ENCODE results near the gene TFF1.

Gene TFF1

DNA sequence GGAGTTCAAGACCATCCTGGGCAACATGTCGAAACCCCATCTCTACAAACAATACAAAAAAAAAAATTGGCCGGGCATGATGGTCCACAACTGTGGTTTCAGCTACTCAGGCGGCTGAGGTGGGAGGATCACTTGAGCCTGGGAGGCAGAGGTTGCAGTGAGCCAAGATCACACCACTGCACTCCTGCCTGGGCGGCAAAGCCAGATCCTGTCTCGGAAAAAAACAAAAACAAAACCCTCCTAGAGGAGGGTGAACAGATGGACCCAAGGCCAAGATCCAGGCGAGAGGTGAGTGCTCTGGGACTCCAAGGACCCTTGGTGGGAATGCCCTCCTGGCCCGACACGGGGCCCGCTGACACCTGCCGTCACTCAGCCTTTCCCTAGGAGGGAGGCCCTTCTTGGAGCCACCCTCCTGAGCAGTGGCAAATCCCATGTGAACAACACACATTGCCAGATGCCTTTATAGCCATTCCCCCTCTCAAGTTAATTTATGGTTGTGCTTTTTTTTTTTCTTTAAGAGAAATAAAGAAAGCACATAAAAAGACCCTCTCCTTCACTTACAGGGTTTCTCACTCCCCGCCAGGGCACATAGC, 15.9 kb downstream of the TFF1 start:
- H3K4me3 ChIP-seq (ENCODE audit: low read length) = no peak overlapping the region
- DNase-seq (ENCODE audit: low read depth, low spot score) = no peak

DNA sequence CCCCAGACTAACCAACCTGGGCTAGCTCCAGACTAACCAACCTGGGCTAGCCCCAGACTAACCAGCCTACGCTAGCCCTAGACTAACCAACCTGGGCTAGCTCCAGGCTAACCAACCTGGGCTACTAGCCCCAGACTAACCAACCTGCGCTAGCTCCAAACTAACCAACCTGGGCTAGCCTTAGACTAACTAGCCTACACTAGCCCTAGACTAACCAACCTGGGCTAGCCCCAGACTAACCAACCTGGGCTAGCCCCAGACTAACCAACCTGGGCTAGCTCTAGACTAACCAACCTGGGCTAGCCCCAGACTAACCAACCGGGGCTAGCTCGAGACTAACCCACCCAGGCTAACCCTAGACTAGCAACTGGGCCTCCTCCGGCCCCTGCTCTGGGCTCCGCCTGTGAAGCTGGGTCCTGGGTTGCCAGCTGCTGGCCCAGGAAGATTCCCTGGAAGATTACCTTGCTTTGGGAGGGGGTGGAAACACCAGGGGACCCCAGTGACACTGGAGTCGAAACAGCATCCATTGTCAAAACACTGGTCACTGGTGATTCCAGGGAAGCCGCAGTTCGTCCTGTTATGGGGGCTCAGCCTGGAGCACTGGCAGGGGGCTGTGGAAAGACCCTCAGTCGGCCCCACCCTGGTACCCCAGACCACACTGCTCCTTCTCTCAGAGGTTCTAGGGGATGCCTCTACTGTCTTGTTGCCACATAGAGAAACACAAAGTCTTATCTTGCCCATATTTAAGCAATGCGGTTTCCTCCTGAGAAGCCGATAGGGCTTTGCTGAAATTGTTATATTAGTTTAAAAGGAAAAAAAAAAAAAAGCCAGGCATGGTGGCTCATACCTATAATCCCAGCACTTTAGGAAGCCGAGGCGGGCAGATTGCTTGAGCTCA, 16.7 kb downstream of the TFF1 start:
- H3K4me3 ChIP-seq (ENCODE audit: low read length) = no peak overlapping the region
- DNase-seq (ENCODE audit: low read depth, low spot score) = peak; percentile 36

DNA sequence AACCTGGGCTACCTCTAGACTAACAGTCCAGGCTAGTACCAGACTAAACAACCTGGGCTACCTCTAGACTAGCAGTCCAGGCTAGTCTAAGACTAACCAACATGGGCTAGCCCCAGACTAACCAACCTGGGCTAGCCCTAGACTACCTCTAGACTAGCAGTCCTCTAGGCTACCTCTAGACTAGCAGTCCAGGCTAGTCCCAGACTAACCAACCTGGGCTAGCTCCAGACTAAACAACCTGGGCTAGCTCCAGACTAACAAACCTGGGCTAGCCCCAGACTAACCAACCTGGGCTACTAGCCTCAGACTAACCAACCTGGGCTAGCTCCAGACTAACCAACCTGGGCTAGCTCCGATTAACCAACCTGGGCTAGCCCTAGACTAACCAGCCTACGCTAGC, 17.6 kb downstream of the TFF1 start:
- DNase-seq (ENCODE audit: low read depth, low spot score) = no peak
- H3K4me3 ChIP-seq (ENCODE audit: low read length) = no peak overlapping the region

DNA sequence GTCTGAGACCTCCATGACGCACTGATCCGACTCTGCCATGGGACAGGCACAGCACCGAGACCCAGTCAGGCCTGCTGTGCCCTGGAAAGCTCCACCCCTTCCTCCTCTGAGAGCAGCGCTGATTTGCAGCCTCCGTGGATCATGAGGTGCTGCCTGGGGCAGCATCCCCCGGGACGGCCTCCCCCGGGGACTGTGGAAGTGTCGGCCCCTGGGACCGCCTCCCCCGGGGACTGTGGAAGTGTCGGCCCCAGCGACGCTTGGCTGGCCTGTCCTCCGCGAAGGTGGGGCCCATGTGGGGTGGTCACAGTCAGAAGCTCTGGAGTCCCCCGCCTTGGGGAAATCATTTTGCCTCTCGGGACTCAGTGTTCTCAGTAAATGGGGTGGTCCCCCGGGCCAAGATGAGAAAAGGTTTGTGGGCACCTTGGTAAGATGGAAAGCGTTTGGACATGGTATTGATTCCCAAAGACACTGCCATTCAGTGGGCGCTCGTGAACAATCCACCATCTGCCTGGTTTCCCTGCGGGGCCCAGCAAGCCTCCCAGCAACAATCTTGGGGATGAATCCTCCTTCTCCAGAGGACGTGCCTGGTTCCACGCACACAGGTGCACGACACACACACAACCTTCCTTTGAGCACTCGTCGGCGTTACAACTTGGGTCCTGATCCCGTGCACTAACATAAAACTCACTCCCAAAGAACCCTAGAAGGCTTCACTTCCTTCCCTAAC, 18.6 kb downstream of the TFF1 start:
- DNase-seq (ENCODE audit: low read depth, low spot score) = no peak
- no peak overlapping the region for H3K4me3 ChIP-seq (ENCODE audit: low read length)

DNA sequence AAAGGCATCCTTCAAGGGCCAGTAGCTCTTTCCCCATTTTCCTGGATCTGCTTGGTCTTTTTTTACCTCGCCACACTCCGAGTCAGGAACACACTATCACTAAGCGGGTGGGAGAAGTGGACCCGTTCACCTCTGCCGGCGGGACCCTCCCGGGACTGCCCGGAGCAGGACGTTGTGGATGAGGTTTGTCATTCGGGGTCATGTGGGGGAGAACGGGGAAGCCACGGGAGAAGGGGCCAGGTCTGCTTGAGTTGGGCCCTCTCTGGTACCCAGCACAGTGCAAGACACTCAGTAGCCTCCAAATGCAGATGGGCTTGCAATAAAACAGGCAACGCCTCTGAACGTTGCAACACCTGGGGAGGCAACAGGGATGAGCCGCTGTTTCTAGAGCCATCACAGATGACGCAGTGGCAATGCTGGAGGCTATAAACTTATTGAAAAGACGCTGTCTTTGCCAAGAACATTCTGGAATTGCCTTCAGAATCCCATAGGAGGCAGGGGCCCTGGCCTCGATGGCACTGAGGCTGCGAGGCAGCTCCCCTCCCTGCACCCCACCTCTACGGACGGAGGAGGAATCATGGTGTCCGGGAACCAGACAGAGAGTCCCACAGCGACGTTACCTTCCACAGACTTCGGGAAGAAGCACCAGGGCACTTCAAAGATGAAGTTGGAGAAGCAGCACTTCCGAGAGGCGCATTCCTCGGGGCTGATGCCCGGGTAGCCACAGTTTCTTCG, 19.3 kb downstream of the TFF1 start:
- no peak for DNase-seq (ENCODE audit: low read depth, low spot score)
- H3K4me3 ChIP-seq (ENCODE audit: low read length) = no peak overlapping the region

DNA sequence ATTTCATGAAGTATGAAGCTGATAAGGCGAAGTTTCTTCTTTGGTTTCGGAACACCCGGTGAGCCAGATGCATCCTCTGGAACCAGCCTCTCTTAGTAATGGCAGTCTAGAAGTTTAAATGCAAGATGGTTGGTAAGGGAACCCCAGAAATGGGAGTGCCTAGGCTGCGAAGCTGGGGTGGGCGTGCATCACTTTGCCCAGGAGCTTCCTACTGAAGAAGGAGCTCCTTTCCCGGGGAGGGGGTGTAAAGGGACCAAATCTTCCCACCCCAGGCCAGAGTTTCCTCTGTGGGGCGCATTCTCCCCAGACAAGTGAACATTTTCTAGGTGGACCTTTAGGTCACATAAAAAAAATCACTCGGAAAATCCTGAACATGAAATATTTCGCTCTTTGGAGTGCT, 19.9 kb downstream of the TFF1 start:
- no peak for DNase-seq (ENCODE audit: low read depth, low spot score)

DNA sequence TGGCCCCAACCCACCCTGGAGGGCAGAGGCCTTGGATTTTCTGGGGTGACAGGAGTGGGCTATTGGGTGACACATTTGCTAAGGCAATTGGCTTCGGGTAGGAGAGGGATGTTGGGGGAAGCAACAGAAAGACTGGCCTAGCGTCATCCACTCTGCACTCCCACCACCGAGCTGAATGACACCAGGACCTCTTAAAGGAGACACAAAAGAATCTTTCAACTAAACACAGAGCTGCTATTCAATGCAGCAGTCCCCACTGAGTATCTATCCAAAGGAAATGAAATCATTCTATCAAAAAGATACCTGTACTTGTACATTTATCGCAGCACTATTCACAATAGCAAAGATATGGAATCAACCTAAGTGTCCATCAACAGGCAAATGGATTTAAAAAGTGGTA, 21.7 kb downstream of the TFF1 start:
- no peak for DNase-seq (ENCODE audit: low read depth, low spot score)

More for the DNA sequence above, 19.9 kb downstream of the TFF1 start:
- no peak overlapping the region for H3K4me3 ChIP-seq (ENCODE audit: low read length)

DNA sequence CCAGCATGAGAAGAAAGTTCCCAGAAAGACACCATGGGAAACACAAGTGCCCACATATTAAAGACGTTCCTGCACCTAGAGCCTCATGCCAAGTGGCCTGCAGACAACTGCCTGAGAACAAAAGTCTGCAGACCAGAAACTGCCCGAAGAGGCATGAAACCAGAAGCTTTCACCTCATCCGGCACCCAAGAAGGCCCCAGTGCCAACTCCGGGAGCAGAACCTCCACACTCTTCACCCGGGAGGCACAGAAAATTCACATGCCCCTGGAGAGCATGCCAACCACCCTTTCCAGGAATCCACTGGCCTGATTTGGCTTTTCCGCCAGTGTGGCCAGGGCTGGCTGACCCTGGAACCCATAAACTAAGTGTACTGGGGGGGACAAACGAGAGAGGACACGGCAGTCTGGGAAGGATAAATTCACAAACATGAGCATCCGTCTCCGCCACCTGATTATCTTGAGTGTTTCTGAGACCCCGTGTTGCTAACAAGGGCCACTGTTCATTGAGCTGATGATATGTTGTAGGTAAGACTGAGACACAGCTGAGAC, 22.3 kb downstream of the TFF1 start:
- DNase-seq (ENCODE audit: low read depth, low spot score) = no peak
- no peak overlapping the region for H3K4me3 ChIP-seq (ENCODE audit: low read length)

More for the DNA sequence above, 21.7 kb downstream of the TFF1 start:
- no peak overlapping the region for H3K4me3 ChIP-seq (ENCODE audit: low read length)

DNA sequence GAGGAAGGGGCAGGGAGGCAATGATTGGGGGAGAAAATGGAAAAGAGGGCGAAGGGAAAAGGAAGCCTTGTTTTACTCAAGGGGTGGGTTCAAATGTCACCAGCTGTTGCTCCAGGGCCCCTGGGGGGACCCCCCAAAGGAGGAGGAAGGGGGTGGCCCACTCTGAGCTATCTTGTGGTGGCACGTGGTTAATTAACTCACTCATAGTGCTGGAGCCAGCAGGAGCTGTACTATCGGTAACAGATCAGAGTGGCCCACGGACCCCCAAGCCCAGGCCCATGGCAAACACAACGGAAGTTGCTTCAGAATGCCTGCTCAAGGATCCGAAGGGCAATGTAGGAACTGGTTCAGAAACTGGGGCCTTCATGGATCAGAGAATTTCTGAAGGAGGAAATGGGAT, 22.8 kb downstream of the TFF1 start:
- H3K4me3 ChIP-seq (ENCODE audit: low read length) = no peak overlapping the region
- no peak for DNase-seq (ENCODE audit: low read depth, low spot score)

DNA sequence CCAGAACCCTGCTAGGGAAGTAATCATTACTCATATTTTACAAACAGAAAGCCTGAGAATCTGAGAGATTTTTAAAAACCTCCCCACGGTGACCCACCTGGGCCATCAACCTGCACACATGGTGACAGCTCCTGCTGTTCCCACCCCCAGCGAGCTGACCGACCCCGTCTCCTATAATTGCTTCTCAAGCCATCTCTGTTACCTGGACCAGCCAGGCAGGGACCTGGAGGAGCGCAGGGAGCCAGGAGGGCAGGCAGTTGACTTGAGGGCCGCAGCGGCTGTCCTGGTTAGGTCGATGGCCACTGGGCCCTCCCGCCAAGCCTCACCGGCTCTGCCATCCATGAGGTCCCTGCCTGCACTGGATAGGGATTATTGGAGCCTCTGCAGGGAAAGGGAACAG, 23.2 kb downstream of the TFF1 start:
- H3K4me3 ChIP-seq (ENCODE audit: low read length) = no peak overlapping the region
- no peak for DNase-seq (ENCODE audit: low read depth, low spot score)

DNA sequence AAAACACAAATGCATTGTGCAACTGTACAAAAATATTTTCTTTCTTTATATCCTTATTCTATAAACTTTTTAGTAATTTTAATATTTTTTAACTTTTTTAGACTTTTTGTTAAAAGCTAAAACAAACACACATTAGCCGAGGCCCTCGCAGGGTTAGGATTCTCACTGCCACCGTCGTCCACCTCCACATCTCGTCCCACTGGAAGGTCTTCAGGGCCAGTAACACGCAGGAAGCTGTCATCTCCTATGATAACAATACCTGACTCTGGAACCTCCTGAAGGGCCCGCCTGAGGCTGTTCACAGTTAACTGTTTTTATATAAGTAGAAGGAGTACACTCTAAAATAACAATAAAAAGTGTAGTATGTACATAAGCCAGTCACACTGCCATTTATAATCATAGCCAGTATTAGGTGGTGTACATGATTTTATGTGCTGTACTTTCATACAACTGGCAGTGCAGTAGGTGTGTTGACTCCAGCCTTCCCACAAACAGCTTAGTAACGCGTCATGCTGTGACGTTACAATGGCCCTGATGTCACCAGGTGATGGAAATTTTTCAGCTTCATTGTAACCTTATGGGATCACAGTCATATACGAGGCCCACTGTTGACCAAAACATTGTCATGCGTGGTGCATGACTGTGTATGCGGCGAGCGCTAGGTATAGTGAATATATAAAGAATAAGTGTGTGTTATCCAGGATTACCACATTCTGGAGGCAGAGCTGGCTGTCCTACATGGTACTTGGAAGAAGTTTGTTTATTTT, 24.4 kb downstream of the TFF1 start:
- no peak overlapping the region for H3K4me3 ChIP-seq (ENCODE audit: low read length)
- DNase-seq (ENCODE audit: low read depth, low spot score) = no peak

DNA sequence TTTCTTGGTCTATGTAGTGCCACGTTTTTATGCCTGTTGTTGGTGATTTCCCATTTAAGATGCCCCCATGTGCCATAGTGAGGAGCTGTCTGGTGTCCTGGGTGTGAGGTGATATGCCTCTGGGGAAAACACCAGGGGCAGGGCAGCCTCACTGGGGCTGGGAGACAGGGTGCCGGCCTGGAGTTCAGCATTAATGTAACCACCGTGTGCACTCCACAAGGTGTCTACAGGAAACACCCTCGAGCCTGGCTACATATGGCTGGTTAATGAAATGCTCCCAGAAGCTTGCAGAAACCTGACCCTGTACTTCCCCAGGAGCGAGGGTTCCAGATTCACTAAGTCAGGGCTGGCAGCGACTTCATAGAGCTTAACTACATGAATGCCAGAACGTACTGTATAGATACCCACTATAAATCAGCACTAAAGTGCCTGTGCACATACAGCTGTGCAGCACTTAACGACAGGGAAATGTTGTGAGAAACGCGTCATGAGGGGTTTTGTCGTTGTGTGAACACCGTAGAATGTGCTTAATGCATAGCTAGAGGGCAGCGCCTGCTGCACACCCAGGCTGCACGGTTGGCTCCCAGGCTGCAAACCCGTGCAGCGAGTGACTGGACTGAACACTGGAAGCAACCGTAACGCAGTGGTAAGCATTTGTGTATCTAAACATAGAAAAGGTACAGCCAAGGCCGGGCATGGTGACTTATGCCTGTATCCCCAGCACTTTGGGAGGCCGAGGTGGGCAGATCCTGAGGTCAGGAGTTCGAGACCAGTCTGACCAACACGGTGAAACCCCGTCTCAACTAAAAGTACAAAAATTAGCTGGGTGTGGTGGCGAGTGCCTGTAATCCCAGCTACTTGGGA, 25.9 kb downstream of the TFF1 start:
- no peak for DNase-seq (ENCODE audit: low read depth, low spot score)
- H3K4me3 ChIP-seq (ENCODE audit: low read length) = no peak overlapping the region

DNA sequence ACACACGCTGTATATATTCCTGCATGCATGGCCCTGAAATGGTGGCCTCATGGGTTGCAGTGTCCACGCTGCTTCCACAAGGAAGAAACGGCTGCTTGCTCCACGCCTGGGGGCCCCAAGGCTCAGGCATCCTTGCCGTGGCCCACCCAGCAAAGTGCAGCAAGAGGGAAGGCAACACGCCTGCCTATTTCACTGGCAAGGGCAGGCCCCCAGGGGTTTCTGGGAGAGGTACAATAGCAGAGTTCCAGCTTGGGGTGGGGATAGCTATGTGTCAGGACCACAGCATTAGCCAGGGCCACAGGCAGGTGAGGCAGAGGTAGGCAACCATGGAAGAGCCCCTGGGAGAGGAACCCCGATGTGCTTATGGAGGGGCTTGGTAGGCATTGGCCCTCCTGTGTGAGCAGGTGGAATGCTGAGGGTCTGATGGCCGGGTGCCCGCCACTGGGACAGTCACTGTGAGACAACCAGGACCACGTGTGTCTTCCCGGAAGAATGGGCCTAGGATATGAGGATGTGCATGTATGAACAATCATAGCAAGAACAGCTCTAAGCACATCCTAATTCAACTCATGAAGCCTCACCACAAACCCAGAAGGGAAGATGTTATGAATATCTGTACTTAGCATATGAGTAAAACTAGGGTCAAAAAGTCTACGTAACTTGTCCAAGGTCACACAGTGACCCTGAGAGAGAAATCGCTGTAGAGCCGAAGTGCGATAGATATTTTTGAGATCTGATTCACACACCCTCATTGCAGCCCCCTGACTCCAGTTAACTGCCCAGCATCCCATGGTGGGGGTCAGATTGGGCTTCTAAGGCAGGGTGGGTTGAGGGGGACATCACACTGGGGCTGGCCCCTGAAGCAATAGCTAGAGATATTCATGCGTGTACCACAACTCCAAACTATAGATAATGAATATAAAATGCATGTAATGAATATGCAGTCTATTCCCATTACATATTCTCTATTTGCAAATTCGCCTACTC, 27.3 kb downstream of the TFF1 start:
- no peak for DNase-seq (ENCODE audit: low read depth, low spot score)
- no peak overlapping the region for H3K4me3 ChIP-seq (ENCODE audit: low read length)

DNA sequence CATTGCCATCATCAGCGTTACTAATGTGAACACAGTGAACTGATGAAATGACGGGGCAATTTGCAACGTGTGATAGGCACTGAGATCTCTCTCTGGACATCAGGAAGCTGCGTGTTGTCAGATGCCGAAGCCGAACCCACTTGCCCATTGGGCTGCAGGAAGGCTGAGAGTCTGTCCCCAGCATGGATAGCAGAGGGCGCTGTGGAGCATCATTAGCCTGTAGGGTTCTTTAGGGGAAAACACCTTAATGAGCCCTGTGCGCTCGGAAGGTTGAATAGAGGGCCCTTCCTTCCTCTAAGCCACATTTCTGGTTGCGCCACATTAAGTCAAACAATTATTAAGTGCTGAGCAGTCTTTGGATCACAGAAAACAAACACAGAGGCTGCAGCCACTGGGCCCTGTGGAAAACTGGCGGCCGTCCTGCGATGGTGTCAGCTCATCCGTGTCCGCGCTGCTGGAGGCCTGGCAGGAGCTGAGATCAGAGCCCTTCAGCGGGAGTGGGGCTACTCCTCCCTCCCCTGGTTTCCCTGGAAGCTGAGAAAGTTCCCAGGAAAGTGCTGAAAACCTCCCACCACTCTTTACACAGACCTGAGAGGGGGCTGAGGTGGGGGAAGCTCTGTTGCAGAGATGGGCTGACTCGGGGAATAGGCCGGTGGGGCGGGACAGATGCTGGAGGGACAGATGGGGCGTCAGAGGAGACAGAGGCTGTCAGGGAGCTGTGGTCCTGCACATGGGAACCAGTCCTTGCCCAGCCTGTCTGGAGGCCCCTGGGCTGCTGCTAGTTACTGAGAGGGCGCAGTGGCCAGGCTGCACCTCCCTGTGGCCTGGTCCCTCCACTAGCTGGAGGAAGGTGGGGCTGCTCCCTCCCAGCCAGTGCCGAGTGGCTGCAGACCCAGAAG, 28.3 kb downstream of the TFF1 start:
- no peak overlapping the region for H3K4me3 ChIP-seq (ENCODE audit: low read length)
- DNase-seq (ENCODE audit: low read depth, low spot score) = peak; percentile 28

DNA sequence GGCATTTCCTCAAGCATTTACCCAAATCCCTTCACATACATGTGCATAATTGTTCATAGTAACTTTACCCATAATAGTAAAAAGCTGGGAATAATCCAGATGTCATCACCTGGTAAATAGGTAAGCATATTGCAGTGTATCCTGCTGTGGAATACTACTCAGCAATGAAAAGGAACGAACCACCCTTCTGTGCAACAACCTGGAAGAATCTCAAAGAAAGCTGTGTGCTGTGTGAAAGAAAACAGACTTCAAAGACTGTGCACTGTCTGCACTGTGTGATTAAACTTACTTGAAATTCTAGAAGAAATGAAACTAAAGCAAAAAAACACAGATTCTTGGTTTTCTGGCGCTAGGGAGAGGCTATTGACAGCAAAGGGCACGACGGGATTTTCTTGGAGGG, 29.1 kb downstream of the TFF1 start:
- DNase-seq (ENCODE audit: low read depth, low spot score) = no peak
- no peak overlapping the region for H3K4me3 ChIP-seq (ENCODE audit: low read length)

DNA sequence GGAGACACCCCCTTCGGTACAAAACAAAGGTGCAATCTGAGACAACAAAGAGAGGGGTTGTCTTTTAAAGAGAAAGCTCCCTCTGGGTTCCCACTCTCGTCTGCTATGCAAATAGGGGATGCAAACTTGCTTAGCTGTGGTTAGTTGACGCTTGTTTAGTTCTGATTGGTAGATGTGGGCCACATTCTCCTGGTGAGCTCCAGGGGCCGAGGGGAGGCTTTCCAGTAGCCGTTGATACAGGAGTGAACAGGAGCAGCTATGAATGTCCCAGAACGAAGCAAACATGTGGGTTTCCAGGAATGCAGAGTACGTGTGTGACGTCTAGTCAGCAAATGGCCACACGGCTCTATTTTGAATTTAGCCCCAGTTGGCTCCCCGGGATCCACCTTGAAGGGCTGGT, 30.3 kb downstream of the TFF1 start:
- DNase-seq (ENCODE audit: low read depth, low spot score) = no peak
- no peak overlapping the region for H3K4me3 ChIP-seq (ENCODE audit: low read length)
